ENCODE measurements around the gene NOXA1. TPM values are rescaled to one million over a fixed set of nuclear protein-coding genes. Genes with fewer than 3 reads are reported as not detected.

The NOXA1 gene
- total and polyA plus RNA-seq, 9 of the 15 experiments (the other 6 are each of a cell fraction or from before 2014, with no cell fraction given), result 0.07 to 1.2 (median 0.20) TPM; not detected in 4

GRCh38 chr9:137445275-137445807, 22.1 kb downstream of the NOXA1 start (continued):
- no peak for TF ChIP-seq SREBF2 (CRISPR knock-in tag; IDR thresholded peaks at IDR 0.05)
- no peak for TF ChIP-seq OTX1 (CRISPR knock-in tag; IDR thresholded peaks at IDR 0.05)
- TF ChIP-seq RERE (CRISPR knock-in tag; IDR thresholded peaks at IDR 0.05; ENCODE audit: borderline replicate concordance), result no peak
- peak; percentile 47 for TF ChIP-seq DPF2 (IDR thresholded peaks at IDR 0.05)
- TF ChIP-seq ZNF717 (CRISPR knock-in tag; IDR thresholded peaks at IDR 0.05), result no peak
- TF ChIP-seq SRSF7 (optimal IDR thresholded peaks at IDR 0.05; ENCODE audit: low read depth, low read length), result no peak
- no peak for TF ChIP-seq TCF15 (CRISPR knock-in tag; IDR thresholded peaks at IDR 0.05)
- TF ChIP-seq KDM4B (IDR thresholded peaks at IDR 0.05; ENCODE audit: borderline replicate concordance in 2 of 2, low read depth in 1 of 2), result no peak
- no peak for TF ChIP-seq SMARCE1 (IDR thresholded peaks at IDR 0.05)
- no peak for TF ChIP-seq PHF20 (IDR thresholded peaks at IDR 0.05; ENCODE audit: partially characterized antibody)
- no peak for TF ChIP-seq POLR3A (IDR thresholded peaks at IDR 0.05; ENCODE audit: borderline replicate concordance, extremely low read depth, insufficient read depth, insufficient read length)
- peak; percentile 47 to 72; a peak in 3 of 4 replicates for TF ChIP-seq MAZ (CRISPR knock-in tag; conservative IDR thresholded peaks at IDR 0.05 in 1 of 2, IDR thresholded peaks at IDR 0.05 in 1 of 2)
- no peak for TF ChIP-seq ZNF165 (CRISPR knock-in tag; IDR thresholded peaks at IDR 0.05; ENCODE audit: borderline replicate concordance)
- TF ChIP-seq CHD2 (IDR thresholded peaks at IDR 0.05; ENCODE audit: low read depth, low read length), result no peak
- peak; percentile 79; the same call in 1 of the 2 replicates for TF ChIP-seq GATAD2A (IDR thresholded peaks at IDR 0.05)
- no peak for TF ChIP-seq CBX3 (IDR thresholded peaks at IDR 0.05; ENCODE audit: borderline replicate concordance in 1 of 2, low read length in 2 of 2)
- TF ChIP-seq CTBP1 (IDR thresholded peaks at IDR 0.05; ENCODE audit: borderline replicate concordance), result no peak; the same call in 1 of the 2 replicates
- no peak for TF ChIP-seq TEAD2 (tag; IDR thresholded peaks at IDR 0.05)
- no peak for TF ChIP-seq NFRKB (IDR thresholded peaks at IDR 0.05; ENCODE audit: low read depth)
- peak; percentile 36; the same call in 1 of the 2 replicates for TF ChIP-seq ZBTB33 (CRISPR knock-in tag; IDR thresholded peaks at IDR 0.05)
- TF ChIP-seq FOXM1 (IDR thresholded peaks at IDR 0.05; ENCODE audit: low read depth), result no peak
- no peak for TF ChIP-seq FOXM1 (CRISPR knock-in tag; IDR thresholded peaks at IDR 0.05; ENCODE audit: low read depth)
- no peak for TF ChIP-seq RUNX1 (IDR thresholded peaks at IDR 0.05; ENCODE audit: low read depth)
- TF ChIP-seq ZNF583 (CRISPR knock-in tag; IDR thresholded peaks at IDR 0.05), result no peak
